Psoas muscle (tissue), 8 donors: Measurements from ENCODE around the gene SLAMF9. TPM values are rescaled to one million over a fixed set of nuclear protein-coding genes. Genes with fewer than 3 reads are reported as not detected.

ENCODE experiments used
- ATAC-seq, 4 donors: fragments of 200-7000 bp; cut with Tn5 transposase; one replicate each; pipeline ENCODE4 v1.9.1; 2020; ENCODE audit warnings: moderate library complexity in 3 of 4, mild to moderate bottlenecking in 2 of 4
- DNase-seq, 2 donors: peaks; one replicate each; pipeline ENCODE4 v3.0.0-alpha.2; 2020
- H3K27ac ChIP-seq: fragments of 200-600 bp; one replicate; pipeline ENCODE4 v1.8.0; 2022
- H3K27me3 ChIP-seq, 3 donors: fragments of 200-600 bp in 1 of 3; one replicate each; pipeline versions ENCODE4 v1.6.1 to v1.8.0; 2013 to 2022; ENCODE audit warnings: low read length in 2 of 3, mild to moderate bottlenecking in 2 of 3, moderate library complexity in 1 of 3; ENCODE audit not compliant: insufficient read depth in 3 of 3
- H3K36me3 ChIP-seq, 2 donors: fragments of 200-600 bp in 1 of 2; one replicate each; pipeline versions ENCODE4 v1.6.1 to v1.8.0; 2013 to 2022; ENCODE audit warnings: low read depth in 1 of 2, mild to moderate bottlenecking in 1 of 2, moderate library complexity in 1 of 2; ENCODE audit not compliant: insufficient read depth in 1 of 2
- H3K4me1 ChIP-seq: fragments of 200-600 bp; one replicate; pipeline ENCODE4 v1.8.0; 2022
- H3K4me3 ChIP-seq: fragments of 200-600 bp; one replicate; pipeline ENCODE4 v1.8.0; 2022; ENCODE audit warnings: mild to moderate bottlenecking
- H3K9me3 ChIP-seq: fragments of 200-600 bp; one replicate; pipeline ENCODE4 v1.8.0; 2022
- WGBS, 3 donors: extraction: QIAGEN DNeasy Blood & Tissue Kit; methylation state at CpG; one replicate each; pipeline versions ENCODE4 v1.1.6 to v1.1.7; 2013; 5-methylcytosine and 5-hydroxymethylcytosine counted together
- intact Hi-C, 2 donors: fragments of 100-400 bp; cut with DNase I; formaldehyde crosslinking; loops; one replicate each; pipeline versions ENCODE4 v1.11.0 to v1.14.2; 2022
- polyA plus RNA-seq, 3 donors: library from polyadenylated mRNA; stranded (reverse); fragments of 200-250 nt; gene quantifications; one replicate each; pipeline ENCODE4 v1.2.3, GENCODE V29; 2013
- total RNA-seq, 4 donors: library from RNA; stranded (reverse); fragmentation: NEBNext Ultra II Directional in 2 of 4; extraction: Animal tissue kit (Norgen Biotek cat#: 25700) in 2 of 4; gene quantifications; one replicate each; pipeline versions ENCODE4 v1.2.1 to v1.2.4, GENCODE V29; 2021 to 2023
- TF ChIP-seq, protein P1 (sequence below): fragments of 200-600 bp; IDR thresholded peaks from one replicate; pipeline ENCODE4 v1.8.0; 2022; ENCODE audit warnings: antibody characterized with exemption
- donor health status: healthy with polysubstance abuse.
- donor health status: DM: no; HTN: no; CAD: no; lungs with moderate emphysema.
- donor health status: Bipolar disorder and iron deficiency.
- donor health status: healthy.
- donor health status: DM: yes; HTN: yes; CAD: no.
- donor health status: DM: no; HTN: no; CAD: no.
- donor health status: DM: no; HTN: no; CAD: no.
- donor health status: DM: yes; HTN: yes; CAD: no.

The SLAMF9 gene
- total and polyA plus RNA-seq, 7 donors, result not detected

DNA sequence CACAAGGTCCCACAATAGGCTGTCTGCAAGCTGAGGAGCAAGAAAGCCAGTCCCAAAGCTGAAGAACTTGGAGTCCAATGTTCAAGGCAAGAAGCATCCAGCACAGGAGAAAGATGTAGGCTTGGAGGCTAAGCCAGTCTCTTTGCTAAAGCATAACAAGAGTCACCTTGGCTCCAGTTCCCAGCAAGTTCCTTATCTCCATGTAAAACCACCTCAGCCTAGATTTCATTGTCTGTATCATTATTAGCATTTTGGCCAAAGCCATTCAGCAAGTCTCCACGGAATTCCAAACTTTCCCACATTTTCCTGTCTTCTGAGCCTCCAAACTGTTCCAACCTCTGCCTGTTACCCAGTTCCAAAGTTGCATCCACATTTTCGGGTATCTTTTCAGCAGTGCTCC, 40.9 kb upstream of the SLAMF9 start:
- no peak for DNase-seq
- Histone ChIP-seq H3K4me1 (no peaks in the 10 kb centered on the region), H3K27me3 (peaks cover 0 to 9% (median 0%) of the 10 kb centered on the region in 3 donors), H3K36me3 (no peaks in the 10 kb centered on the region), H3K9me3 (no peaks in the 10 kb centered on the region), H3K4me3 (no peak overlapping the region), H3K27ac (no peak overlapping the region)
- no peak for ATAC-seq
- WGBS, 3 donors, result 78 to 81% (median 81%) methylated on average over 2 of the region's 2 CpGs
- TF ChIP-seq, protein P1, sequence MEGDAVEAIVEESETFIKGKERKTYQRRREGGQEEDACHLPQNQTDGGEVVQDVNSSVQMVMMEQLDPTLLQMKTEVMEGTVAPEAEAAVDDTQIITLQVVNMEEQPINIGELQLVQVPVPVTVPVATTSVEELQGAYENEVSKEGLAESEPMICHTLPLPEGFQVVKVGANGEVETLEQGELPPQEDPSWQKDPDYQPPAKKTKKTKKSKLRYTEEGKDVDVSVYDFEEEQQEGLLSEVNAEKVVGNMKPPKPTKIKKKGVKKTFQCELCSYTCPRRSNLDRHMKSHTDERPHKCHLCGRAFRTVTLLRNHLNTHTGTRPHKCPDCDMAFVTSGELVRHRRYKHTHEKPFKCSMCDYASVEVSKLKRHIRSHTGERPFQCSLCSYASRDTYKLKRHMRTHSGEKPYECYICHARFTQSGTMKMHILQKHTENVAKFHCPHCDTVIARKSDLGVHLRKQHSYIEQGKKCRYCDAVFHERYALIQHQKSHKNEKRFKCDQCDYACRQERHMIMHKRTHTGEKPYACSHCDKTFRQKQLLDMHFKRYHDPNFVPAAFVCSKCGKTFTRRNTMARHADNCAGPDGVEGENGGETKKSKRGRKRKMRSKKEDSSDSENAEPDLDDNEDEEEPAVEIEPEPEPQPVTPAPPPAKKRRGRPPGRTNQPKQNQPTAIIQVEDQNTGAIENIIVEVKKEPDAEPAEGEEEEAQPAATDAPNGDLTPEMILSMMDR, result no peak
- intact Hi-C loops, result no loop called here

DNA sequence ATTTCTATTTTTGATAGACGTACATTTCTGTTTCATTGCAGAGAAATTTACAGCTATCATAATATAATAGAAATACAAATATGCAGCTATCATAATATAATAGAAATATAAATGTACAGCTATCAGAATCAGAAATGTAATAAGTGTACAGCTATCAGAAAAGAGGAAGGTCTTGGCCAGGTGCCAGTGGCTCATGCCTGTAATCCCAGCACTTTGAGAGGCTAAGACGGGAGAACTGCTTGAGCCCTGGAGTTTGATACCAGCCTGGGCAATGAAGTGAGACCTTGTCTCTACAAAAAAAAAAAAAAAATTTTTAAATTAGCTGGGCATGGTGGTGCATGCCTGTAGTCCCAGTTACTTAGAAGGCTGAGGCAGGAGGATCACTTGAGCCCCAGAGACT, 39.9 kb upstream of the SLAMF9 start:
- ATAC-seq (no peak), DNase-seq (no peak)
- intact Hi-C loops, result no loop called here
- Histone ChIP-seq H3K27me3 (peaks cover 0 to 10% (median 0%) of the 10 kb centered on the region in 3 donors), H3K36me3 (no peaks in the 10 kb centered on the region), H3K27ac (no peak overlapping the region), H3K4me3 (no peak overlapping the region), H3K9me3 (no peaks in the 10 kb centered on the region), H3K4me1 (no peaks in the 10 kb centered on the region)
- 62 to 76% (median 74%) methylated on average over 2 of the region's 2 CpGs for WGBS, 3 donors
- TF ChIP-seq, protein P1, result no peak

GRCh38 chr1:159992161-159992560, 38.1 kb upstream of the SLAMF9 start:
- no peaks in the 10 kb centered on the region for H3K4me1 ChIP-seq
- ATAC-seq (no peak), DNase-seq (no peak)
- H3K36me3 ChIP-seq, result no peaks in the 10 kb centered on the region
- TF ChIP-seq, protein P1, result no peak
- no peaks in the 10 kb centered on the region for H3K9me3 ChIP-seq
- H3K4me3 ChIP-seq, result no peak overlapping the region
- intact Hi-C loops, result no loop called here
- WGBS, 3 donors, result 30 to 62% (median 31%) methylated on average over 1 of the region's 1 CpG
- no peak overlapping the region for H3K27ac ChIP-seq
- H3K27me3 ChIP-seq, result peaks cover 0 to 7% (median 0%) of the 10 kb centered on the region in 3 donors

DNA sequence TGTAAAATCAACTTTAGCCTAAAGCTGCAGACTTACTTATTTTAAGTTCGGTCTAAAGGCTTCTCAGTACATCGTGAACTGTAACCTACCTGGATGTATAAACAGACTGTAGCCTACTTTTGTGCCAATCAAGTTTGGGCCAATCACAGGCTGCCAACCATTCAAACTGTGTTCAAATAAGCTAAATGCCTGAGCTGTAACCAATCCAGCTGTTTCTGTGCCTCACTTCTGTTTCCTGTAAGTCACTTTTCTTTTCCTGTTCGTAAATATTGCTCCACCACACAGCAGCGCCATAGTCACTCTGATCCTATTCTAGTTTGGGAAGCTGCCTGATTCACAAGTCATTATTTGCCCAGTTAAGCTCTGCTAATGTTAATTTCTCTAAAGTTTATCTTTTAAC, 37.5 kb upstream of the SLAMF9 start:
- intact Hi-C loops, result no loop called here
- no peaks in the 10 kb centered on the region for H3K36me3 ChIP-seq
- H3K4me1 ChIP-seq, result no peaks in the 10 kb centered on the region
- DNase-seq (no peak), ATAC-seq (no peak)
- peaks cover 0 to 7% (median 0%) of the 10 kb centered on the region in 3 donors for H3K27me3 ChIP-seq
- WGBS, 3 donors, result 65 to 69% (median 66%) methylated on average over 4 of the region's 4 CpGs
- no peak overlapping the region for H3K4me3 ChIP-seq
- TF ChIP-seq, protein P1, result no peak
- H3K27ac ChIP-seq, result no peak overlapping the region
- no peaks in the 10 kb centered on the region for H3K9me3 ChIP-seq

GRCh38 chr1:159990005-159990404, 36.0 kb upstream of the SLAMF9 start:
- Histone ChIP-seq H3K9me3 (no peaks in the 10 kb centered on the region), H3K36me3 (no peaks in the 10 kb centered on the region), H3K27me3 (peaks cover 0 to 7% (median 0%) of the 10 kb centered on the region in 3 donors), H3K4me3 (no peak overlapping the region), H3K4me1 (no peaks in the 10 kb centered on the region), H3K27ac (no peak overlapping the region)
- TF ChIP-seq, protein P1, result no peak
- ATAC-seq, result no peak
- WGBS, 3 donors, result 80 to 83% (median 80%) methylated on average over 5 of the region's 5 CpGs
- DNase-seq, result no peak
- intact Hi-C loops, result no loop called here
